Brain microvascular endothelial cell (primary cell): ENCODE measurements around the gene SREBF2.

Source experiments
- DNase-seq: peaks from one replicate; pipeline ENCODE4 v3.0.0-alpha.2; 2020
- H3K27ac ChIP-seq: fragments of 250-450 bp; sonication (Bioruptor Pico); 2 replicates; pipeline ENCODE4 v1.5.1; 2020; ENCODE audit warnings: mild to moderate bottlenecking, moderate library complexity
- H3K27me3 ChIP-seq: fragments of 250-450 bp; sonication (Bioruptor Pico); replicated peaks from 2 replicates; pipeline ENCODE4 v1.5.1; 2020; ENCODE audit warnings: mild to moderate bottlenecking
- H3K36me3 ChIP-seq: fragments of 250-450 bp; sonication (Bioruptor Pico); replicated peaks from 2 replicates; pipeline ENCODE4 v1.5.1; 2020; ENCODE audit warnings: mild to moderate bottlenecking
- H3K4me3 ChIP-seq: 2 replicates; pipeline ENCODE4 v1.5.1; 2011; ENCODE audit warnings: low read depth, mild to moderate bottlenecking, control low read depth, low read length, moderate library complexity
- in situ Hi-C: cut with HindIII; loops from 2 replicates; pipeline ENCODE4 v1.10.0; 2017; ENCODE audit warnings: low sequenced_read_pairs, low pct_ligation_motif_present
- TF ChIP-seq, protein P1 (sequence below): IDR thresholded peaks from 2 replicates; pipeline ENCODE4 v1.5.1; 2011; ENCODE audit warnings: low read depth, mild to moderate bottlenecking, moderate library complexity, low read length, control low read depth, inconsistent platforms; ENCODE audit errors: missing control alignments

The SREBF2 gene

DNA sequence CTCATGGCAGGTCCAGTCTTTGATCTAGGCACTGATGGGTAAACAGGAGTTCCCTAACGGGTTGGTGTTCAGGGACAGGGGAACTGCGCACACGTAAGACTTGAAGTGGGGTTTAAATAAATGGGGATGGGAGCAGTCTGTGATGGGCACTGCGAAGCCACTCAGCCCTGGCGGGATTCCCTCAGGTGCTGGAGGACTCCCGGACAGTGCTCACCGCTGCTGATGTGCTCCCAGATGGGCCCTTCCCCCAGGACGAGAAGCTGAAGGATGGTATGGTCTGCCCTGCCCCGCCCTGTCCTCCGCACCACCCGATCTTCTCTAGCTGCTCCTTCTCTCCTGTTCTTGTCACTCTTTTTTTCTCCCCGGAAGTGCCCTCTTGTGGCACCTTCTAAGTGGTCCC lies 22.9 kb upstream of the SREBF2 start:
- Histone ChIP-seq H3K4me3 (no peak overlapping the region), H3K27ac (no peak overlapping the region), H3K27me3 (no peaks in the 10 kb centered on the region), H3K36me3 (no peaks in the 10 kb centered on the region)
- TF ChIP-seq, protein P1, sequence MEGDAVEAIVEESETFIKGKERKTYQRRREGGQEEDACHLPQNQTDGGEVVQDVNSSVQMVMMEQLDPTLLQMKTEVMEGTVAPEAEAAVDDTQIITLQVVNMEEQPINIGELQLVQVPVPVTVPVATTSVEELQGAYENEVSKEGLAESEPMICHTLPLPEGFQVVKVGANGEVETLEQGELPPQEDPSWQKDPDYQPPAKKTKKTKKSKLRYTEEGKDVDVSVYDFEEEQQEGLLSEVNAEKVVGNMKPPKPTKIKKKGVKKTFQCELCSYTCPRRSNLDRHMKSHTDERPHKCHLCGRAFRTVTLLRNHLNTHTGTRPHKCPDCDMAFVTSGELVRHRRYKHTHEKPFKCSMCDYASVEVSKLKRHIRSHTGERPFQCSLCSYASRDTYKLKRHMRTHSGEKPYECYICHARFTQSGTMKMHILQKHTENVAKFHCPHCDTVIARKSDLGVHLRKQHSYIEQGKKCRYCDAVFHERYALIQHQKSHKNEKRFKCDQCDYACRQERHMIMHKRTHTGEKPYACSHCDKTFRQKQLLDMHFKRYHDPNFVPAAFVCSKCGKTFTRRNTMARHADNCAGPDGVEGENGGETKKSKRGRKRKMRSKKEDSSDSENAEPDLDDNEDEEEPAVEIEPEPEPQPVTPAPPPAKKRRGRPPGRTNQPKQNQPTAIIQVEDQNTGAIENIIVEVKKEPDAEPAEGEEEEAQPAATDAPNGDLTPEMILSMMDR: no peak
- in situ Hi-C loops: no loop called here
- no peak for DNase-seq

DNA sequence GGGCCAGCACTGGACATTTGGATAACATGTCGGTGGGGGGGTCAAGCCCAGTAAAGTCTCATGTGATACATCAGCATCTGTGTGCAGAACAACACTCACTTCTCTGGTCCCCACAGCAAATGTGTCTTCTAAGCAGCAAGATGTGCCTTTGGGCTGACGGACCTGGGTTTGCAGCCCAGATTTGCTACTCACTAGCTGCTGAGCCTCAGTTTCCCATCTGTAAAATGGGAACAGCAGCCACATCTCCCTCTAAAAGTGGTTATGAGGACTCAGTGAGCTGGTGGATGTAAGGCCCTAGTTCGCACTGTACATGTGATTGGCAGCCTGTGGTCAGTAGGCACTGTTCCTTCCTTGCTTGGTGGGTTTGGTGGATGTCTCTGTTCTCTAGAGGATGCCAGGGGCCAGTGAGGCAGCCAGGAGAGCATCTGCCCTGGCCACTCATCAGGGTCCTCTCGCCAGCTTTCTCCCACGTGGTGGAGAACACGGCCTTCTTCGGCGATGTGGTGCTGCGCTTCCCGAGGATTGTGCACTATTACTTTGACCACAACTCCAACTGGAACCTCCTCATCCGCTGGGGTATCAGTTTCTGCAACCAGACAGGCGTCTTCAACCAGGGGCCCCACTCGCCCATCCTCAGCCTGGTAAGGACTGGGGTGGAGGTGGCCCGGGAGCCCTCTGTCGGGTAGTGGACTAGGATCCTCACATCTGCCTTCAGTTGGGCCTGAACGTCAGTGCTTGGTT lies 19.9 kb upstream of the SREBF2 start:
- H3K27me3 ChIP-seq: no peaks in the 10 kb centered on the region

DNA sequence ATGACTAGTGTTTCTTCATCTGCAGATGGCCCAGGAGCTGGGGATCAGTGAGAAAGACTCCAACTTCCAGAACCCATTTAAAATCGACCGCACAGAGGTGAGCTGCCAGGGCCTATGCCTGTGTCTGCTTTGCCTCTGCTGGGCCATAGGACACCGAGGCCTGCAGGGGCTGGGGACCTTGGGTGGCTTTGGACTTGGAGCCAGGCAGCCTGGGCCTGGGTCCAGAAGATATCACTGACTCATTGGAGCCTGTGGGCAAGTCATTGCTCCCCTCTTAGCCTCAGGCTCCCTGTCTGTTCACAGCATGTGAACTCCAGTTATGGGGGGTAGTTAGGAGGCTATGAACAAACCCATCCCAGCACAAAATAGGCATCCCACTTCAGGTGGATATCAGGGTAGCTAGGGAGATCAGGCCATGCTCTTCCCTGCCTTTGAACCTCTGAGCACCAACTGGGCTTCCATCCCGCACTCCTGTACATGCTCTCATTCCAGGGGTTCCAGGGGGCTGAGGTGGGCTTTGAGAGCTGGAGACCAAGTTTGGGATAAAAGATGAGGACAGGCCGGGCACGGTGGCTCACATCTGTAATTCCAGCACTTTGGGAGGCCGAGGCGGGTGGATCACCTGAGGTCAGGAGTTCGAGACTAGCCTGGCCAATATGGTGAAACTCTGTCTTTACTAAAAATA lies 19.0 kb upstream of the SREBF2 start:
- Histone ChIP-seq H3K27me3 (no peaks in the 10 kb centered on the region), H3K36me3 (peaks cover 4% of the 10 kb centered on the region), H3K27ac (no peak overlapping the region), H3K4me3 (no peak overlapping the region)
- TF ChIP-seq, protein P1: no peak
- DNase-seq: no peak
- in situ Hi-C loops: no loop called here

More for the DNA sequence above, 19.9 kb upstream of the SREBF2 start:
- no peak for DNase-seq
- TF ChIP-seq, protein P1: no peak
- Histone ChIP-seq H3K27ac (no peak overlapping the region), H3K36me3 (peaks cover 4% of the 10 kb centered on the region), H3K4me3 (no peak overlapping the region)
- in situ Hi-C loops: no loop called here

DNA sequence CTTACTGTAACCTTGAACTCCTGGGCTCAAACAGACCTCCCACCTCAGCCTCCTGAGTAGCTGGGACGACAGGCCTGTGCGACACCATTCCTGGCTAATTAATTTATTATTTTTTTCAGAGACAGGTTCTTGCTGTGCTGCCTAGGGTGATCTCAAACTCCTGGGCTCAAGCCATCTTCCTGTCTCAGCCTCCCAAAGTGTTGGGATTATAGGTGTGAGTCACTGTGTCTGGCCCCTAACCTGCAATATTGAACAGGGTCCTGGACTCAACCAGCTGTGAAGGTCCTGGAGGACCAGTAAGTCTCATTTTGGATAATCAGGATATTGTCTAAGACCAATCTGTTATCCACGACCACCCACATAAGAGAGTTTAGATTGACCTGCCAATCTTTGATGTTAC lies 17.2 kb upstream of the SREBF2 start:
- no peak for DNase-seq
- peaks cover 4% of the 10 kb centered on the region for H3K36me3 ChIP-seq
- H3K27me3 ChIP-seq: no peaks in the 10 kb centered on the region
- in situ Hi-C loops: no loop called here
- no peak overlapping the region for H3K4me3 ChIP-seq
- TF ChIP-seq, protein P1: no peak
- H3K27ac ChIP-seq: no peak overlapping the region

DNA sequence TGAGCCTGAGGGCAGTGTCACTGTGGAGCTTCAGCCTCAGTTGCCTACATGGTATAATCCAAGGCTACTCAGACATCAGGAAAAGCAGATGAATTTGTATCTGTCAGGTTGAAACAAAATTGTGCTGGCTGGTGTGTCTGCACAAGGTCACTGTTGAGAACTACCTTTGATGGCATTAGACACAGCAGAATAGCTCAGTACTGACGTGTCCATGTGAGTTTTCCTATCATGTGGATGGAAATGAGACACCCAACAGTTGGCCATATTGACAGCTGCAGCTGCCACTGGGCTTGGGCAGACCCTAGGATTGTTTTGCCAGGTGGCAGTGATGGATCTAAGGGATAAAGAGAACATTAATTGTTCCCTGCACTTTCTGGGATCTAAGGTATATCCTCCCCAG lies 16.7 kb upstream of the SREBF2 start:
- H3K27ac ChIP-seq: no peak overlapping the region
- in situ Hi-C loops: no loop called here
- TF ChIP-seq, protein P1: no peak
- H3K36me3 ChIP-seq: peaks cover 4% of the 10 kb centered on the region
- H3K27me3 ChIP-seq: no peaks in the 10 kb centered on the region
- no peak overlapping the region for H3K4me3 ChIP-seq
- DNase-seq: no peak

DNA sequence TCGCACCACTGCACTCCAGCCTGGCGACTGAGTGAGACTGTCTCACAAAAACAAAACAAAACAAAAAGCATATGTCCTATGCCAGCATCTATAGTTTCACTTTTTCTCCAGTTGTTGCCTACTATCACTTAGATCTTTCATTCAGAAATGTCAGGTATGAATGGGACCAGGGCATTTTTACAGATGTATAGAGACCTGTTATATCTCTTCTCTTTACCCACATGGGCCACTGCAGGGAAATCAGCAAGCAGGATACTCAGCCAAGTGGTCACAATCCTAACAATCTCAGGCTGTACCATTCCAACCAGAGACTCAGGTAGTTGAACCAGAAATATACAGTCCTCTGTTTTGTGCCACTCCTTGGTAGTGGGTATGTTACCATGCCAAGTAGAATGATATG lies 16.0 kb upstream of the SREBF2 start:
- TF ChIP-seq, protein P1: no peak
- in situ Hi-C loops: no loop called here

More for the DNA sequence above, 16.0 kb upstream of the SREBF2 start:
- H3K36me3 ChIP-seq: peaks cover 4% of the 10 kb centered on the region
- no peaks in the 10 kb centered on the region for H3K27me3 ChIP-seq
- H3K27ac ChIP-seq: no peak overlapping the region
- no peak for DNase-seq
- no peak overlapping the region for H3K4me3 ChIP-seq
